ENCODE data around the gene IMMP2L.
"Not testable (repeated sequence)": the region's sequence is repeated elsewhere in the genome, so short reads cannot be mapped to it uniquely, and the experiment has no call there.

Gene IMMP2L

DNA sequence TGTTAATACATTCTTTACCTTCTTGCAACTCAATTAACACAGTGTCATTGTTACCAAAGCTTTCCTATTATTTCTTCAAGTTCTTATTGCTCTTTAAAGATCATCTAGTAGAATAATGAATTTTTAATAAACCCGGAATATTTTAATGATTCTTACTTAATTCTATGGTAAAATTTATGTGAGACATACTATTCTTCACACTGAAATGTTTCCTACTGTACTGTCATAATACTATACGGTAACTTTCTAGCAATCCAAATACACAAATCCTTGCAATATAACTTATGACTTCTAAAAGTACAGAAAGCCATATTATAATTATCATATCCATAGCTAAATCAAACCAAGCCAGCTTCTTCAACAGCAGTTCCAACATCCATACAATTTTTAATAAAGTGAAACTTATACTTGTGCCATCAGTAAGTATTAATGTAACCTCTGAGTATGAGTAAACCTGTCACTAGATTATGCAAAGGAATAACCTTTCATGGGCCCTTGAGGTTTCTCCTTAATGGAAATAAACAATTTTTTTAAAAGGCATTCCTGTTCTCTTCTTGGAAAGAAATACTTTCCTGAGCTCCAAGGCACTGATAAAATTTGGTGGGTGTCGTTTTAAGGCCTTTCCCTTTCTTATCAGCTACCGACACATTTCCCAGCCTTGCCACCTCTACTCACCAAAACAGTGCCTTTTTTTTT, 87.4 kb downstream of the IMMP2L start:
- no peak for DNase-seq (ENCODE audit: extremely low read depth, low read depth)
- TF ChIP-seq, protein P1, sequence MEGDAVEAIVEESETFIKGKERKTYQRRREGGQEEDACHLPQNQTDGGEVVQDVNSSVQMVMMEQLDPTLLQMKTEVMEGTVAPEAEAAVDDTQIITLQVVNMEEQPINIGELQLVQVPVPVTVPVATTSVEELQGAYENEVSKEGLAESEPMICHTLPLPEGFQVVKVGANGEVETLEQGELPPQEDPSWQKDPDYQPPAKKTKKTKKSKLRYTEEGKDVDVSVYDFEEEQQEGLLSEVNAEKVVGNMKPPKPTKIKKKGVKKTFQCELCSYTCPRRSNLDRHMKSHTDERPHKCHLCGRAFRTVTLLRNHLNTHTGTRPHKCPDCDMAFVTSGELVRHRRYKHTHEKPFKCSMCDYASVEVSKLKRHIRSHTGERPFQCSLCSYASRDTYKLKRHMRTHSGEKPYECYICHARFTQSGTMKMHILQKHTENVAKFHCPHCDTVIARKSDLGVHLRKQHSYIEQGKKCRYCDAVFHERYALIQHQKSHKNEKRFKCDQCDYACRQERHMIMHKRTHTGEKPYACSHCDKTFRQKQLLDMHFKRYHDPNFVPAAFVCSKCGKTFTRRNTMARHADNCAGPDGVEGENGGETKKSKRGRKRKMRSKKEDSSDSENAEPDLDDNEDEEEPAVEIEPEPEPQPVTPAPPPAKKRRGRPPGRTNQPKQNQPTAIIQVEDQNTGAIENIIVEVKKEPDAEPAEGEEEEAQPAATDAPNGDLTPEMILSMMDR (IDR thresholded peaks at IDR 0.05; ENCODE audit: low read depth, low read length), result no peak

DNA sequence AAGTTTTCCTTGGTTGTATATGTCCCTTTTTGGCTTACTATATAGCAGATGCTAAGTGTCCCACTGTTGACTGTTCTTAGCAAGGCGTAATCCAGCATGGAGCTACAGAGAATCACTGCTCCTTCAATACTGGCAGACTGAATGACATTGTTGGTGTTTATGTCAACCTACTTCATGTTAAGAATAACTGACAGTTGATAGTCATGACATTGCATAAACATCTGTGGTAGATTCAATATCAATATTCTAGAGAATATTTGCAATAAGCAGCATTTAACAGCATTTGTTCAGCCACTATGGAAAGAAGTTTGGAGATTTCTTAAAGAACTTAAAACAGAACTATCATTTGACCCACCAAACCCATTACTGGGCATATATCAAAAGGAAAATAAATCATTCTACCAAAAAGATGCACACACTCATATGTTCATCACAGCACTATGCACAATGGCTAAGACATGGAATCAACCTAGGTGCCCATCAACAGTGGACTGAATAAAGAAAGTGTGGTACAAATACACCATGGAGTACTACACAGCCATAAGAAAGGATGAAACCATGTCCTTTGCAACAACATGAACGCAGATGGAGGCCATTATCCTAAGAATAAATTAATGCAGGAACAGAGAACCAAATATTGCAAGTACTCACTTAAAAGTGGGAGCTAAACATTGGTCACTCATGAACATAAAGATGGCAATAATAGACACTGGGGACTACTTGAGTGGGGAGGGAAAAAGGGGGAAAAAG, 88.7 kb downstream of the IMMP2L start:
- TF ChIP-seq, protein P1 (IDR thresholded peaks at IDR 0.05; ENCODE audit: low read depth, low read length), result no peak
- DNase-seq (ENCODE audit: extremely low read depth, low read depth), result no peak

DNA sequence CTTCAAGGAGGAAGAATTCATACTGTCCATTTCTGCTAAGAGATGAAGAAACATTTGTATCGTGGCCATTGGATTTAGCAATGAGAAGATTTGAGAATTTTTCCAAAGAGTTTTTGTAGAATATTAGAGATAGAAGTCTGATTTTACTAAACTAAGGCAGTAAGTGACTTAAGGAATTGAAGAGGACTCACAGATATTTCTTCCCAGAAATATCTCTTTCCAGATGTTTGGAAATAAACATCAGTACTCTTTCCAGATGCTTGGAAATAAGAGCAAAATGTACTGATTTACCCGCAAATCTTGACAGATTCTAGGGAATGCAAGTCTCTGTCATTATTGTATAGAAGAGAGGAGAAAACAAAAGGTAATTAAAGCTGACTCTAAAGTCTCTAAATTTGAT, 91.3 kb downstream of the IMMP2L start:
- TF ChIP-seq, protein P1 (IDR thresholded peaks at IDR 0.05; ENCODE audit: low read depth, low read length), result no peak
- DNase-seq (ENCODE audit: extremely low read depth, low read depth), result no peak

DNA sequence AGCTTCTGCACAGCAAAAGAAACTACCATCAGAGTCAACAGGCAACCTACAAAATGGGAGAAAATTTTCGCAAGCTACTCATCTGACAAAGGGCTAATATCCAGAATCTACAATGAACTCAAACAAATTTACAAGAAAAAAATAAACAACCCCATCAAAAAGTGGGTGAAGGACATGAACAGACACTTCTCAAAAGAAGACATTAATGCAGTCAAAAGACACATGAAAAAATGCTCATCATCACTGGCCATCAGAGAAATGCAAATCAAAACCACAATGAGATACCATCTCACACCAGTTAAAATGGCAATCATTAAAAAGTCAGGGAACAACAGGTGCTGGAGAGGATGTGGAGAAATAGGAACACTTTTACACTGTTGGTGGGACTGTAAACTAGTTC, 92.4 kb downstream of the IMMP2L start:
- DNase-seq (ENCODE audit: extremely low read depth, low read depth), result not testable (repeated sequence)

DNA sequence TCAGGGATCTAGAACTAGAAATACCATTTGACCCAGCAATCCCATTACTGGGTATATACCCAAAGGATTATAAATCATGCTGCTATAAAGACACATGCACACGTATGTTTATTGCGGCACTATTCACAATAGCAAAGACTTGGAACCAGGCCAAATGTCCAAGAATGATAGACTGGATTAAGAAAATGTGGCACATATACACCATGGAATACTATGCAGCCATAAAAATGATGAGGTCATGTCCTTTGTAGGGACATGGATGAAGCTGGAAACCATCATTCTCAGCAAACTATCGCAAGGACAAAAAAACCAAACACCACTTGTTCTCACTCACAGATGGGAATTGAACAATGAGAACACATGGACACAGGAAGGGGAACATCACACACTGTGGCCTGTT, 96.5 kb downstream of the IMMP2L start:
- not testable (repeated sequence) for DNase-seq (ENCODE audit: extremely low read depth, low read depth)

DNA sequence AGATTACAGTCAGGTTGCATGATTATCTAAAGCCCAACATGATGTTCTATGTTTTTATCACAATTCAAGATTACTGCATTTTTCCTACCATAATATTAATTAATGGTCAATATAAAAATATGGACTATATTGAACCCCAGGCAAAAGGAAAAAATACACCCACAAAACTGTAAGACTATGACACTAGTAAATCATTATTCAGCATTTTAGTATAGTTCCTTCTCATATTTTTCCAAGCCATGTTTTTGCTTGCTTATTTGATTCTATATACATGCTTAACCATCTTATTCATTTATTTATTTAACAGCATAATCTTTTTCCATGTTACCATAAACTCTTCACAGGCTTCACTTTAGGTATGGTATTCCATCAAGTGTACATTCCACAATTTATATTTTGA, 101.6 kb downstream of the IMMP2L start:
- DNase-seq (ENCODE audit: extremely low read depth, low read depth), result no peak
- TF ChIP-seq, protein P1 (IDR thresholded peaks at IDR 0.05; ENCODE audit: low read depth, low read length), result no peak

DNA sequence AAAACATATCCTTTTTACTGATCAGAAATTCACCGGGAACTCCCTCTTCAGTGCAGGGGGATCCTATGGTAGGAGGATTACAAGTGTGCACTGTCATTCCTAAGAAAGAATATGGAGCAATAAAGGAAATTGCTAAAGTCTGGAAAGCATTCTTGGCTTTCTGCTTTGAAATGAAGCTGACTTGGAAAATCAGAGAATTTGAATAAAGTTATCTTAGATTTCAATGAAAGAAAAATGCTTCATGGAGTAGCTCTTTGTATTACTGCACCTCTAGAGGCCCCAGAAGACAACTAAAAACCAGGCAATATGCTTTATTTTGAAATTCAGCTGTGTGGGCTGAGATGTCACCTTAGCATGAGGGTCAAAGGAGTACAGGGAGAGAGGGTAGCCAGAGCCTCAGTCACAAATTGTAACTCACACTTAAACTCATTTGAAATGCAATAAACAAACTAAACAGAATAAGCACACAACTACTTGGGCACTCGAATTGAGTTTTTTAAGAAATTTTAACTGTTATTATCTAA, 102.5 kb downstream of the IMMP2L start:
- TF ChIP-seq, protein P1 (IDR thresholded peaks at IDR 0.05; ENCODE audit: low read depth, low read length), result no peak
- no peak for DNase-seq (ENCODE audit: extremely low read depth, low read depth)

DNA sequence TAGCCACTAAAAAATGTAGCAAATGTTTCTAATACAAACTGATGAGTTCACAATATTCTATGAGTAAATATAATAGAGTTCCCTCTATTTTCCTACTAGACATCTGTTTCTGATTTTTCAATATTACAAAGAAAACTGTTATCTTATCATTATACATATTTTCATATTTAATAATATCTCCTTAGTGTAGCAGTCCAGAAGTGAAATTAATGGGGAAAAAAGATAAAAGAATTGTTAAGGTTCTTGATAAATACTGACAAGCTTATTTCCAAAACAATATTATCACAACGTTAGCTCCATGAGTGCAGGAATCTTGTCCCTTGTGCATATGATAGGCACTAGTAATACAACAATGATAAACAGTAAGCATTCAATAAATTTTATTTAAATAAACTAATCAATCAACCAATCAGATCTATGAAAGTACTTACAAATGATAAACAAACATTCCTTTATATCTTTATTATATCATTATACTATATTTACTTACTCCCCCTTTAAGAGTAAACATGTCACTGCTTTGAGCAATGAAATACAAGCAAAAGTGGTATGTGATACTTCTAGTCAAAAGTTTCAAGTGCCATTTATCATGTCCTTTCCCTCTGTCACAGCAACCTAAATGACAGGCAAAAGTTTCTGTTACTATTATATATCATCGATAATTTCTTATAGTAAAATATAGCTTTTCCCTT, 103.1 kb downstream of the IMMP2L start:
- no peak for DNase-seq (ENCODE audit: extremely low read depth, low read depth)
- TF ChIP-seq, protein P1 (IDR thresholded peaks at IDR 0.05; ENCODE audit: low read depth, low read length), result no peak

DNA sequence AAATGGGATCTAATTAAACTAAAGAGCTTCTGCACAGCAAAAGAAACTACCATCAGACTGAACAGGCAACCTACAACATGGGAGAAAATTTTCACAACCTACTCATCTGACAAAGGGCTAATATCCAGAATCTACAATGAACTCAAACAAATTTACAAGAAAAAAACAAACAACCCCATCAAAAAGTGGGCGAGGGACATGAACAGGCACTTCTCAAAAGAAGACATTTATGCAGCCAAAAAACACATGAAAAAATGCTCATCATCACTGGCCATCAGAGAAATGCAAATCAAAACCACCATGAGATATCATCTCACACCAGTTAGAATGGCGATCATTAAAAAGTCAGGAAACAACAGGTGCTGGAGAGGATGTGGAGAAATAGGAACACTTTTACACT, 111.6 kb downstream of the IMMP2L start:
- not testable (repeated sequence) for DNase-seq (ENCODE audit: extremely low read depth, low read depth)

DNA sequence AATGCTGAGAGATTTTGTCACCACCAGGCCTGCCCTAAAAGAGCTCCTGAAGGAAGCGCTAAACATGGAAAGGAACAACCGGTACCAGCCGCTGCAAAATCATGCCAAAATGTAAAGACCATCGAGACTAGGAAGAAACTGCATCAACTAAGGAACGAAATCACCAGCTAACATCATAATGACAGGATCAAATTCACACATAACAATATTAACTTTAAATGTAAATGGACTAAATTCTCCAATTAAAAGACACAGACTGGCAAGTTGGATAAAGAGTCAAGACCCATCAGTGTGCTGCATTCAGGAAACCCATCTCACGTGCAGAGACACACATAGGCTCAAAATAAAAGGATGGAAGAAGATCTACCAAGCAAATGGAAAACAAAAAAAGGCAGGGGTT, 114.8 kb downstream of the IMMP2L start:
- DNase-seq (ENCODE audit: extremely low read depth, low read depth), result not testable (repeated sequence)
